SU-DHL-6 (cell line): Measurements from ENCODE around the gene SYTL2.

ENCODE experiments used
- H2AFZ ChIP-seq: fragments of 200-600 bp; sonication (generic); 2 replicates; pipeline ENCODE4 v1.6.1; 2014; ENCODE audit warnings: low read depth, mild to moderate bottlenecking, moderate library complexity, mixed read lengths, antibody characterized with exemption, low read length; ENCODE audit not compliant: severe bottlenecking
- H3F3A ChIP-seq: fragments of 200-600 bp; shearing (Covaris generic); 2 replicates; pipeline ENCODE4 v1.6.0; 2016; ENCODE audit warnings: antibody characterized with exemption, mild to moderate bottlenecking; ENCODE audit not compliant: insufficient read depth
- H3K27ac ChIP-seq: fragments of 200-600 bp; sonication (generic); 2 replicates; pipeline ENCODE4 v1.5.1; 2016; ENCODE audit warnings: low read depth, mild to moderate bottlenecking, low read length, moderate library complexity, mixed read lengths
- H3K27me3 ChIP-seq: fragments of 200-600 bp; sonication (generic), shearing (Covaris generic); 2 replicates; pipeline ENCODE4 v1.6.0; 2014; ENCODE audit warnings: mild to moderate bottlenecking, low read length
- H3K36me3 ChIP-seq: fragments of 200-600 bp; sonication (generic); 2 replicates; pipeline ENCODE4 v1.6.1; 2014; ENCODE audit warnings: mild to moderate bottlenecking, low read length, mixed read lengths
- H3K4me2 ChIP-seq: fragments of 300-600, 200-600 bp; shearing (Covaris generic), sonication (generic); 2 replicates; pipeline ENCODE4 v1.6.0; 2014; ENCODE audit warnings: low read length, low read depth, mild to moderate bottlenecking; ENCODE audit not compliant: poor library complexity, severe bottlenecking
- H3K4me3 ChIP-seq: fragments of 200-600 bp; sonication (generic); 2 replicates; pipeline ENCODE4 v1.5.1; 2014; ENCODE audit warnings: antibody characterized with exemption, low read length, mild to moderate bottlenecking, mixed read lengths; ENCODE audit not compliant: insufficient read depth, poor library complexity, severe bottlenecking
- H3K79me2 ChIP-seq: fragments of 200-600 bp; sonication (generic); 2 replicates; pipeline ENCODE4 v1.6.1; 2014; ENCODE audit warnings: mild to moderate bottlenecking, low read length, moderate library complexity; ENCODE audit not compliant: insufficient read depth
- H3K9ac ChIP-seq: fragments of 200-600 bp; sonication (generic); 2 replicates; pipeline ENCODE4 v1.7.0; 2014; ENCODE audit warnings: mild to moderate bottlenecking, low read length
- H3K9me2 ChIP-seq: fragments of 200-600 bp; sonication (generic); replicated peaks from 2 replicates; pipeline ENCODE4 v1.6.1; 2014; ENCODE audit warnings: low read length; ENCODE audit not compliant: insufficient read depth
- H3K9me3 ChIP-seq: fragments of 200-600 bp; sonication (generic); 2 replicates; pipeline ENCODE4 v1.6.1; 2014; ENCODE audit warnings: low read length, mixed read lengths; ENCODE audit not compliant: insufficient read depth
- H4K20me1 ChIP-seq: fragments of 200-600 bp; sonication (generic); 2 replicates; pipeline ENCODE4 v1.6.1; 2014; ENCODE audit warnings: low read depth, mild to moderate bottlenecking, antibody characterized with exemption, low read length, moderate library complexity, mixed read lengths
- EZH2phosphoT487 ChIP-seq: fragments of 200-600 bp; sonication (generic), shearing (Covaris generic); conservative IDR thresholded peaks from 2 replicates; pipeline ENCODE4 v1.6.1; 2018; ENCODE audit warnings: mild to moderate bottlenecking, antibody characterized with exemption, low read length, moderate library complexity, mixed read lengths
- TF ChIP-seq, protein P1 (sequence below): fragments of 200-600 bp; sonication (generic); IDR thresholded peaks from one replicate; pipeline ENCODE4 v1.5.1; 2017; ENCODE audit warnings: antibody characterized with exemption, mild to moderate bottlenecking, low read length, moderate library complexity; ENCODE audit not compliant: insufficient read depth, poor library complexity, severe bottlenecking

Gene SYTL2

DNA sequence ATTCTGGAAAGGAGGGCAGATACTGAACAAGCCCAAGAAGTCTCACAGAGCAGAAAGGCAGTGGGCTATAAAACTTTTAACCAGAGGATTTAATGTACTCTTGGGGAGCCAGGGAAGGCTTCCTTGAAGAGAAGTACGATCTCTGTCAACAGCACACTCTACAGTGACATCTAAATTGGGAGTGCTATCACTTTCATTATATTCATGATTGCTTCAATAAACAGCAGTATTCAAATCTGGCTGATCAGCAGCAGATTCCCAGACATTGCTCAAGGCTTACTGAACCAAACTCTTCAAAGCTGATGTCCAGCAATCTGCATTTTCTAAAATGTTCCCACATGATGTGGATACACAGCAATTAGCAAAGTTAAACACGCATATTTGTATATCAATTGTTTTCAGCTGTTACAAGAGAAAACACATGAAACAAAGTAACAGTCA lies 44.2 kb downstream of the SYTL2 start:
- Histone ChIP-seq H3K4me3 (no peak overlapping the region), H3K9me3 (no peaks in the 10 kb centered on the region), H2AFZ (no peak overlapping the region), H3K9ac (no peak overlapping the region), H3K27ac (no peak overlapping the region), H3K36me3 (no peaks in the 10 kb centered on the region), H3K27me3 (no peaks in the 10 kb centered on the region), H4K20me1 (no peaks in the 10 kb centered on the region), H3F3A (no peaks in the 10 kb centered on the region), H3K4me2 (no peak overlapping the region), H3K9me2 (no peaks in the 10 kb centered on the region), H3K79me2 (no peaks in the 10 kb centered on the region)
- no peak for TF ChIP-seq EZH2phosphoT487
- TF ChIP-seq, protein P1, sequence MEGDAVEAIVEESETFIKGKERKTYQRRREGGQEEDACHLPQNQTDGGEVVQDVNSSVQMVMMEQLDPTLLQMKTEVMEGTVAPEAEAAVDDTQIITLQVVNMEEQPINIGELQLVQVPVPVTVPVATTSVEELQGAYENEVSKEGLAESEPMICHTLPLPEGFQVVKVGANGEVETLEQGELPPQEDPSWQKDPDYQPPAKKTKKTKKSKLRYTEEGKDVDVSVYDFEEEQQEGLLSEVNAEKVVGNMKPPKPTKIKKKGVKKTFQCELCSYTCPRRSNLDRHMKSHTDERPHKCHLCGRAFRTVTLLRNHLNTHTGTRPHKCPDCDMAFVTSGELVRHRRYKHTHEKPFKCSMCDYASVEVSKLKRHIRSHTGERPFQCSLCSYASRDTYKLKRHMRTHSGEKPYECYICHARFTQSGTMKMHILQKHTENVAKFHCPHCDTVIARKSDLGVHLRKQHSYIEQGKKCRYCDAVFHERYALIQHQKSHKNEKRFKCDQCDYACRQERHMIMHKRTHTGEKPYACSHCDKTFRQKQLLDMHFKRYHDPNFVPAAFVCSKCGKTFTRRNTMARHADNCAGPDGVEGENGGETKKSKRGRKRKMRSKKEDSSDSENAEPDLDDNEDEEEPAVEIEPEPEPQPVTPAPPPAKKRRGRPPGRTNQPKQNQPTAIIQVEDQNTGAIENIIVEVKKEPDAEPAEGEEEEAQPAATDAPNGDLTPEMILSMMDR, result no peak

- Histone ChIP-seq H3K27me3 (no peaks in the 10 kb centered on the region), H3K4me3 (no peak overlapping the region), H3K9me2 (no peaks in the 10 kb centered on the region), H3K27ac (no peak overlapping the region), H3K4me2 (no peak overlapping the region), H4K20me1 (no peaks in the 10 kb centered on the region), H3K9me3 (no peaks in the 10 kb centered on the region), H3F3A (no peaks in the 10 kb centered on the region), H3K79me2 (no peaks in the 10 kb centered on the region), H2AFZ (no peak overlapping the region), H3K36me3 (no peaks in the 10 kb centered on the region), H3K9ac (no peak overlapping the region)
- TF ChIP-seq EZH2phosphoT487, result no peak
- TF ChIP-seq, protein P1, result no peak
Observed at GRCh38 chr11:85764796-85765195, 46.1 kb downstream of the SYTL2 start.

DNA sequence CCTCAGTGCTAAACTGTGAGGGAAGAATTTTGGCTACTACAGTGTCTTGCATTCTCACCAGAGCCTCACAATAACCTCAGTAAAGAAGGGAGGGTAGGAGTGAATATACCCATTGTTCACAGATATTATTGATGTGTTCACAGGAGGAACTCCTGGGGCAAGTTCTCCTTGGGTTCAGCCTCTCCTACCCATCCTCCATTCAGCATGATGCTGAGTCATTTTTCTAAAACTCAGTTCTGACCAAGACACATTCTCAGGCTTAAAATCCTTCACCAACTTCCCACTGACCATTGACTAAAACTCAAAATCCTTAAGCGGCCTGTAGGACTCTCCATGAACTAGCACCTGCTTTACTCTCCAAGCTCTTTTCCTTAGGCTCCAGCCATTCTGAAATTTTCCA lies 48.7 kb downstream of the SYTL2 start:
- no peak for TF ChIP-seq EZH2phosphoT487
- TF ChIP-seq, protein P1, result no peak
- Histone ChIP-seq H3K4me2 (no peak overlapping the region), H3K27me3 (no peaks in the 10 kb centered on the region), H3K9ac (no peak overlapping the region), H3K27ac (no peak overlapping the region), H3K4me3 (no peak overlapping the region), H3K79me2 (no peaks in the 10 kb centered on the region), H2AFZ (no peak overlapping the region), H3K9me2 (no peaks in the 10 kb centered on the region), H3F3A (no peaks in the 10 kb centered on the region), H3K9me3 (no peaks in the 10 kb centered on the region), H3K36me3 (no peaks in the 10 kb centered on the region), H4K20me1 (no peaks in the 10 kb centered on the region)

DNA sequence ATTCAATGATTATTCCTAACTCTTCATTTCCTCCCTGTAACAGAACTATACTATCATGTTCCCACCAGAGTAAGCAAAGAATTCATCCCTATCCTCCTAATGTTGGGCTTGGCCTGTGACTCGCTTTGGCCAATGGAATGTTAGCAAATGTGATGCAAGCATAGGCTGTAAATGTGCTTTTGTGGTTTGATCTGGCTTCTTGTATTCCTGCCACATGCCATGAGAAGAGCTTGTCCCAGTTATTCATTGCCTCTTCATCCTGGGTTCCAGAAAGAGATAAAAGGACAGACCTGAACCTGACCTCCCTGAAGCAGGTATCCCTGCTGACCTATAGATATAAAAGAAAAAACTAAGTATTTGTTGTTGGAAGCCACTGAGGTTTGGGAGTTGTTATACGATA lies 51.0 kb downstream of the SYTL2 start:
- TF ChIP-seq, protein P1, result no peak
- no peak for TF ChIP-seq EZH2phosphoT487
- H3K36me3 ChIP-seq, result no peaks in the 10 kb centered on the region
- H3K9ac ChIP-seq, result no peak overlapping the region
- no peak overlapping the region for H3K4me2 ChIP-seq
- H3K4me3 ChIP-seq, result no peak overlapping the region
- no peaks in the 10 kb centered on the region for H3K9me3 ChIP-seq
- no peaks in the 10 kb centered on the region for H4K20me1 ChIP-seq
- no peak overlapping the region for H2AFZ ChIP-seq
- H3K79me2 ChIP-seq, result no peaks in the 10 kb centered on the region
- no peaks in the 10 kb centered on the region for H3F3A ChIP-seq
- no peaks in the 10 kb centered on the region for H3K27me3 ChIP-seq
- no peaks in the 10 kb centered on the region for H3K9me2 ChIP-seq
- no peak overlapping the region for H3K27ac ChIP-seq
